Activated CD8-positive, alpha-beta memory T cell treated with anti-CD3 and anti-CD28 coated beads, Interleukin-2, amount 10 ng/mL, durations not matched to agents 7 days and 5 days (primary cell): ENCODE results near the gene FHAD1. TPM values are rescaled to one million over a fixed set of nuclear protein-coding genes. Genes with fewer than 3 reads are reported as not detected.

Experiments
- ATAC-seq: fragments of 150-1000 bp; cut with Tn5 transposase; one replicate; pipeline ENCODE4 v1.10.0; 2021; ENCODE audit warnings: moderate library complexity
- CTCF ChIA-PET: fragments of 350-600 bp; sonication (Branson Sonifier 250); formaldehyde crosslinking; loops from one replicate; lab custom pipeline; 2021; ENCODE audit warnings: antibody characterized with exemption; lab: Charles Lee
- DNase-seq: peaks from one replicate; pipeline ENCODE4 v3.0.0-alpha.2; 2020
- H3K27ac Mint-ChIP-seq: one replicate; pipeline ENCODE4 v1.8.0; 2021; ENCODE audit warnings: mild to moderate bottlenecking, mixed read lengths
- H3K27me3 Mint-ChIP-seq: one replicate; pipeline ENCODE4 v1.8.0; 2021; ENCODE audit warnings: mixed read lengths
- H3K36me3 Mint-ChIP-seq: one replicate; pipeline ENCODE4 v1.8.0; 2021; ENCODE audit warnings: mild to moderate bottlenecking, mixed read lengths
- H3K4me1 Mint-ChIP-seq: one replicate; pipeline ENCODE4 v1.8.0; 2021; ENCODE audit warnings: mixed read lengths
- H3K4me3 Mint-ChIP-seq: one replicate; pipeline ENCODE4 v1.8.0; 2021; ENCODE audit warnings: mild to moderate bottlenecking, moderate library complexity, mixed read lengths
- H3K9me3 Mint-ChIP-seq: one replicate; pipeline ENCODE4 v1.8.0; 2022; ENCODE audit warnings: low read depth, mixed read lengths
- total RNA-seq, 2 experiments: library from RNA; stranded (reverse); gene quantifications; one replicate each; pipeline ENCODE4 v1.2.3, GENCODE V29; 2021

Gene FHAD1
- total RNA-seq, 2 experiments from 2014 or later, result not detected

DNA sequence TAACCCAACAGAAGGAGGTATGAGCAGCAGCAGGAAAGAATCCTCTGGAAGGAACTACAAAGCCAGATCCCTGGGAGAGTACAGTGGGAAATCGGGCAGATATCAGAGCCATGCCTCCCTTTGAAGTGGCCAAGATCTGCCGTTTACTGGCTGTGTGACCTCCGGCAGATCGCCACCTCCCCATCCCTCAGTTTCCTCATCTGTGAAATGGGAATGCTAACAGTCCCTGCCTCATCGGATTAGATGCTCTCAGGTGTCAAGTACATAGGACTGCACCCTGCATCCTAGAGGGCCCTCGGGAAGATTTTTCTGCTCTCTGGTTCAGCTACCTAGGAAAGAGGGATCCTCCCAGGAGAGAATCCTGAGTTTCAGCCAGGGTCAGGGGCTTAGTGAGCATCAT, 102.1 kb downstream of the FHAD1 start:
- H3K9me3 Mint-ChIP-seq, result no peaks in the 10 kb centered on the region
- no peaks in the 10 kb centered on the region for H3K36me3 Mint-ChIP-seq
- H3K27me3 Mint-ChIP-seq, result no peaks in the 10 kb centered on the region
- no peak for ATAC-seq
- CTCF ChIA-PET, result interaction anchor here (1.5 kb wide), 1 partner anchor 25 kb away, joined by 6 read pairs; no protein-coding TSS in a partner anchor
- H3K4me1 Mint-ChIP-seq, result peaks cover 65% of the 10 kb centered on the region
- no peak overlapping the region for H3K4me3 Mint-ChIP-seq
- no peak overlapping the region for H3K27ac Mint-ChIP-seq
- DNase-seq, result no peak

DNA sequence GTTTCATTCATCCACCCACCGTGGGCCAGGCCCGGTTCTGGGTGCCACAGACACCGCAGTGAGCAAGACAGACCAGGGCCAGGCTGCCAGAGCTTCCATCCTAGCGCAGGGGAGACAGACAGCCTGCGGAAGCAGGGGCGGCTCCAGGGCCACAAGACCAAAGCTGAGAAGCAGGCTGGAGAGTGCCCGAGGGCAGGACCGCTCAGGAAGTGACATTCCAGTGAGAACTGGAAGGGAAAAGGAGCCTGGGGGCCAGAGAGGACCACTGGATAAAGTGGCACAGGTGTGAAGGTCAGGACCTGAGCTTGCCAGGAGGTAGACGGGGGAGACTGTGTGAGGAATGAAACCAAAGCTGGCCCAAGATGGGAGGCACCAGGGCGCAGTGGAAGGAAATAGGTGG, 103.1 kb downstream of the FHAD1 start:
- CTCF ChIA-PET, result interaction anchor here (0.9 to 1.6 kb wide), 3 partner anchors 8 to 81 kb away, joined by 4 to 6 read pairs (median 4); no protein-coding TSS in a partner anchor
- no peaks in the 10 kb centered on the region for H3K9me3 Mint-ChIP-seq
- no peaks in the 10 kb centered on the region for H3K36me3 Mint-ChIP-seq
- peaks cover 65% of the 10 kb centered on the region for H3K4me1 Mint-ChIP-seq
- DNase-seq (no peak), ATAC-seq (no peak)
- peaks cover 1% of the 10 kb centered on the region for H3K27me3 Mint-ChIP-seq
- H3K4me3 Mint-ChIP-seq, result no peak overlapping the region
- peak overlapping the region; percentile 44 for H3K27ac Mint-ChIP-seq

DNA sequence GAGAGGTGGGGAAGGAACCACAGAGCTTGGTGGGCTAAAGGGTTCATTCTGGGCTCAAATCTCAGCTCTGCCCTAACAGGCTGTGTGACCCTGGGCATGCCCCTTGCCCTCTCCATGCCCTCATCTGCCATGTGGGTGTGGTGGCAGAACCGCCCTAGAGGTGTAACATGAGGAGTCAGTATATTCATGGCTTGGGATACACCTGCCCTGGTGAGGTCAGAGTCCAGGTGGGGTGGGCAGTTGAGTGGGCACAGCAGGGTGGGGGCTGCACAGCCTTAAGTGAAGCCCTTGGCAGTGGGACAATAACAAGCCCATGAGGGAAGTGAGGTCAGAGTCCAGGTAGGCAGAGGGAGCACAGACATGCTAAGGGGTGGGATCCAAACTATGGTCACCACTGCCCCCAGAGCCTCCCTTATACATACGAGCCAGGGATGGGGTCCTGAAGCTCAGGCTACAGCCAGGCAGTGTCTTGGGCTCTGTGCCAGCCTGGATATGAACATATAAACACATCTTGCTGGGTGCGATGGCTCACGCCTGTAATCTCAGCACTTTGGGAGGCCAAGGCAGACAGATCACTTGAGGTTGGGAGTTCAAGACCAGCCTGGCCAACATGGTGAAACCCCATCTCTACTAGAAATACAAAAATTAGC, 103.7 kb downstream of the FHAD1 start:
- H3K36me3 Mint-ChIP-seq, result no peaks in the 10 kb centered on the region
- H3K4me3 Mint-ChIP-seq, result no peak overlapping the region
- CTCF ChIA-PET, result interaction anchor here (0.9 to 1.6 kb wide), 3 partner anchors 9 to 80 kb away, joined by 4 to 6 read pairs (median 4); no protein-coding TSS in a partner anchor
- peaks cover 61% of the 10 kb centered on the region for H3K4me1 Mint-ChIP-seq
- no peak for ATAC-seq
- DNase-seq, result no peak
- peaks cover 2% of the 10 kb centered on the region for H3K27me3 Mint-ChIP-seq
- no peak overlapping the region for H3K27ac Mint-ChIP-seq
- no peaks in the 10 kb centered on the region for H3K9me3 Mint-ChIP-seq

DNA sequence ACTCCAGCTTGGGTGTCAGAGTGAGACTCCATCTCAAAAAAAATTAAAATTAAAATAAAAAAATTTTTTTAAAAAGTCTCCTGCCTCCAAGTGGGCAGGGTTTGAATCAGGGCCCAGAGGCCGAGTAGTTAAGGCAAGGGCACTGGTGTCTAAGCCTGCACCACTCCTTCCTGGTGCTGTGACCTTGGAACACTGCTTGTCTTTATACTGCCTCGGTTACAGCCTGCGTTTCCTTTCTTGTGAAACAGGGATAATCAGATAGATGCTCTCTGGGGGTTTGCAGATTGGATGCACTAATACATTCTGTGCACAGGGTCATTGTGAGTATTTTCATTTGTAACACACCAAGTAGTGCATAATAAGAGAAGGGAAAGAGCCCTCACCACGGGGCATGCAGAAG, 104.3 kb downstream of the FHAD1 start:
- Mint-ChIP-seq H3K27me3 (peaks cover 8% of the 10 kb centered on the region), H3K9me3 (no peaks in the 10 kb centered on the region), H3K27ac (no peak overlapping the region), H3K4me3 (no peak overlapping the region), H3K36me3 (no peaks in the 10 kb centered on the region), H3K4me1 (peaks cover 60% of the 10 kb centered on the region)
- CTCF ChIA-PET, result no interaction called here
- DNase-seq (no peak), ATAC-seq (no peak)

DNA sequence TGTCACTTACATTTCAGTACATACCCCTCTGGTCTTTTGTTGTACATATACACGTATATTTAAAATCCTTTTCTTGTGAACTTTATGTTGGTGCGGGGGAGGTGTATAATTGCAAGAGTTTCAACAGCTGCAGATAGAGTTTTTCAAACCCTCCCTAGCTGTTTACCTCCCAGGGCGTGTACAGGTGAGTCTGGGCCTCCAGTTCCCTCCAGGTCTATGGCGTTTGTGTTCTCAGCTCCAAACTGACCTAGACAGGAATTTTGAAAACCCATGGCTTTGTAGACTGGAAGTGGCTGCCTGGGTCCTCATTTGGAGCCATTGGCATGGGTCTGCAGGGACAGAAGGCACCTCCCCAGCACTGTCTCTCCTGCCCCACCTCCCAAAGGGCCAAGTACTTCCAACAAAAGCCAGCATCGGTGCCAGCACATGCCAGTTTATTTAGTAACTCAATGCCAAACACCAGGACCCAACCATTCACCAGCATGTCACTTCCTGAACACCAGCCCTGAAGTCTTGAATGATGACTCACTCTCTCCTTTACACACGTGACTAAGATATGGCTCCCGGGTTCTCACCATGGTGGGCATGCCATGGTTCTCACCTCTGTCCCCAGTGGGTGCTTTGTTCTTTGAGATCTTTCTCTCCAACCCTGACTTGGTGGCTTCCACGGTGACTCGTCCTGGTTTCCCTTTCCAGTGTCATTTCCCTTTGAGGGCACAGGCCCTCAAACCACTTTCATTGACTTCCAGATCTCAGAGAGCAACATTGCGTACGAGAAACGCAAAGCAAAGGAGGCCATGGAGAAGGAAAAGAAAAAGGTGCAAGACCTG, 105.3 kb downstream of the FHAD1 start:
- DNase-seq, result peak; percentile 69
- H3K4me1 Mint-ChIP-seq, result peaks cover 52% of the 10 kb centered on the region
- CTCF ChIA-PET, result no interaction called here
- peak overlapping the region; percentile 79 for H3K27ac Mint-ChIP-seq
- no peaks in the 10 kb centered on the region for H3K9me3 Mint-ChIP-seq
- peak; percentile 87 for ATAC-seq
- H3K27me3 Mint-ChIP-seq, result peaks cover 11% of the 10 kb centered on the region
- H3K36me3 Mint-ChIP-seq, result no peaks in the 10 kb centered on the region
- H3K4me3 Mint-ChIP-seq, result no peak overlapping the region

DNA sequence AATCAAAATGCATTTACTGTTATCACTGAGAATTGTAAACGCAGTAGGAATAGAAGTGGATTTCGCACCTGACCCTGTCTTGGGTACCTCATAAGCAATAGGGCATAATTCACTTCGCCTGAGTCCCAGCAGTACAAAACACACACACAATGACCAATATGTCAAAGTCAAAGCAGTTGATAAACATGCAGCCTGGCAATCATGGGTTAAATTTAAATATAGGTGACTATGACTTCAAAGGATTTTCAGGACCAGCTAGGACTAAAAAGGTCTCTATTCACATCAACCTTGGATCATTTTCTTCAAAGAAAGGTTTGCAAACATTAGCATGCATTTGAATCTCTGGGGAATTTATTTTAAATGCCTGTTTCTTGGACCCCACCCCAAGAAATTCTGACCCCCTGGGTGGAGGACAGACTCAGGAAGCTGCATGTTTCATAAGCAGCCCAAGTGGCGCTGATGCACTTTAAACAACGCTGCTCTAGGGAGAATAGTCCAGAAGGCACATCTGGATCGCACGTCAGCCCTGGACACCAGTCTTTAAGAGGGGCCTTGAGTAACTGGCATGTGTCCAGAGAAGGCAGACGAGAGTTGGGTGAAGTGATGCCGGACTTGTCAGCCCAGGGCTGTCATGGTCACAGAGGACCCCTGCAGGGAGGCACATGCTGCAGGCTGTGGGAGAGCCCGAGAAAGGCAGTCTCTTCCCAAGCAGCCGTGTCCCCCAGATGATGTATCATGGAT, 107.0 kb downstream of the FHAD1 start:
- DNase-seq, result no peak
- H3K27ac Mint-ChIP-seq, result no peak overlapping the region
- CTCF ChIA-PET, result interaction anchor here (1.3 kb wide), 1 partner anchor 31 kb away, joined by 4 read pairs; no protein-coding TSS in a partner anchor
- peaks cover 17% of the 10 kb centered on the region for H3K27me3 Mint-ChIP-seq
- ATAC-seq, result no peak
- no peak overlapping the region for H3K4me3 Mint-ChIP-seq
- H3K9me3 Mint-ChIP-seq, result no peaks in the 10 kb centered on the region
- no peaks in the 10 kb centered on the region for H3K36me3 Mint-ChIP-seq
- H3K4me1 Mint-ChIP-seq, result peaks cover 37% of the 10 kb centered on the region

DNA sequence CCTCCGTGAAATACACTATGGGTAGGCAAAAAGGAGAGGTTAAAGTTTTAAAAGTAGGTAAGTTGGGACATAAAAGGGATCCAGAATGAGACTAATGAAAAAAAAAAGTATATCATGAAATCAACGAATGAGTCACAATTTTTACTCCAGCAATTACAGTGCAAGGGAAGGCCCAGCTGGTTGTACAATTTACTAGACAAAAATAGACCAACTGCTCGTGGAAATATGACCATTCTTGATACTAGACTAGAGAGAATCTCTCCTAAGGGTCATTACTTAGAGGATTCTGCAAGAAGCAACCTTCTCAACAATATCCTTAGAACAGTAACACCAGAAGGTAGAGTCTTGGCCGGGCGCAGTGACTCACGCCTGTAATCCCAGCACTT, 107.5 kb downstream of the FHAD1 start:
- Mint-ChIP-seq H3K4me3 (no peak overlapping the region), H3K27ac (no peak overlapping the region), H3K4me1 (peaks cover 36% of the 10 kb centered on the region), H3K27me3 (peaks cover 17% of the 10 kb centered on the region), H3K36me3 (no peaks in the 10 kb centered on the region), H3K9me3 (no peaks in the 10 kb centered on the region)
- ATAC-seq (no peak), DNase-seq (no peak)
- CTCF ChIA-PET, result interaction anchor here (1.3 kb wide), 1 partner anchor 31 kb away, joined by 4 read pairs; no protein-coding TSS in a partner anchor

- Mint-ChIP-seq H3K27me3 (peaks cover 17% of the 10 kb centered on the region), H3K4me1 (peaks cover 35% of the 10 kb centered on the region), H3K4me3 (no peak overlapping the region), H3K36me3 (no peaks in the 10 kb centered on the region), H3K9me3 (no peaks in the 10 kb centered on the region), H3K27ac (no peak overlapping the region)
- ATAC-seq, result no peak
- CTCF ChIA-PET, result no interaction called here
- no peak for DNase-seq
Observed at GRCh38 chr1:15355968-15356625, 109.1 kb downstream of the FHAD1 start.

DNA sequence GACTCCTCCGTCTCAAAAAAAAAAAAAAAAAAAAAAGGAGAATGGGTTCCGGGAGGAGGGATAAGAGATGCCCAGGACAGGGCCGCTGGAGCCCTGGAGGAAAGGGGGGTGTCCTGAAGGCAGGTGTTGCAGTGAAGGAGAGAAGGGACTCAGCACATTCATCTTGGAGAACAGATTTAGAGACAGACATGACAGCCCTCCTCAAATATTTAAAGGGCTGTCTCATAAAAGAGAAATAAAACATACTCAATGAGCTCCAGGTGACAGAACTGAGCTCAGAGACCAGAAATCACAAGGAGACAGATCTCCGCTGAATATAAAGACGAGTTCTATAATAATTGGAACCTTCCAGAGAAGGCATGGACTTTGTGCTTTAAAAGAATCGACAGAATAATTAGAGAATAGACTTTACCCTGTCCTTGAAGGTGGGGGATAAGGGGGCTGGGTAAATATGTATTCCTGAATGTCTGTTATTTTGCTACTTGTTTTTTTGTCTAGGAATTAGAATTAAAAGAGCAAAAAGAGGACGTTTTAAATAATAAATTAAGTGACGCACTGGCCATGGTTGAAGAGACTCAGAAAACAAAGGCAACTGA, 110.7 kb downstream of the FHAD1 start:
- Mint-ChIP-seq H3K9me3 (no peaks in the 10 kb centered on the region), H3K36me3 (no peaks in the 10 kb centered on the region), H3K4me3 (no peak overlapping the region), H3K27ac (no peak overlapping the region), H3K27me3 (peaks cover 17% of the 10 kb centered on the region), H3K4me1 (peaks cover 22% of the 10 kb centered on the region)
- CTCF ChIA-PET, result no interaction called here
- DNase-seq (no peak), ATAC-seq (no peak)

DNA sequence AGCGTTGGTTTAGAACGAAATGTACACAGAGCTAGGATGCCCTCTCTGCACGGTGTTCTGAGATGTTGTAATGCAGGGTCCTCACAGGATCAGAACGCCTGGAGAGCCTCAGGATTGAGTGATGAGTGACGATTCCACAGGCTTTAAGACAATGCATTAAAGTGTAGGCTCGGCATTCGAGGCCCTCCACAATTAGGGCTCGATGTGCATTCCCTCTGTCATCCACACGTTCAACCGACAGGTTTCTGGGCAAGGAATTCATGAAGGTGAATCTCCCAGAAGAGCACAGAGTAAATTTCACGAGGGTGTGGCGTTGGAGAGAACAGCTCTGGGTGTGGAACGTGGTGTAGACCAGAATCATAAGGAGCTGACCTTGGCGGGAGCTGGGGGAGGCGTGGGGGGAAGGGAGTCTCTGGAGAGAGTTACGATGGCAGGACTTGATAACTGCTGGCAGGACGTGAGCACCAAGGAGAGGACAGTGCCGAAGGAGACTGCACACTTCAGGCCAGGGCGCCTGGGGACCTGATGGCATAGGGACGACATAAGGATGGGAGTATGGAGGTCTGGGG, 111.6 kb downstream of the FHAD1 start:
- peaks cover 17% of the 10 kb centered on the region for H3K27me3 Mint-ChIP-seq
- DNase-seq (no peak), ATAC-seq (no peak)
- no peaks in the 10 kb centered on the region for H3K36me3 Mint-ChIP-seq
- H3K9me3 Mint-ChIP-seq, result no peaks in the 10 kb centered on the region
- H3K4me1 Mint-ChIP-seq, result peaks cover 18% of the 10 kb centered on the region
- CTCF ChIA-PET, result no interaction called here
- H3K4me3 Mint-ChIP-seq, result no peak overlapping the region
- H3K27ac Mint-ChIP-seq, result no peak overlapping the region

- Mint-ChIP-seq H3K27me3 (peaks cover 20% of the 10 kb centered on the region), H3K9me3 (no peaks in the 10 kb centered on the region), H3K4me3 (no peak overlapping the region), H3K36me3 (no peaks in the 10 kb centered on the region), H3K27ac (no peak overlapping the region), H3K4me1 (peaks cover 8% of the 10 kb centered on the region)
- ATAC-seq, result no peak
- DNase-seq, result no peak
- CTCF ChIA-PET, result interaction anchor here (1.4 kb wide), 1 partner anchor 37 kb away, joined by 4 read pairs; no protein-coding TSS in a partner anchor
Observed at GRCh38 chr1:15360700-15361099, 113.7 kb downstream of the FHAD1 start.

GRCh38 chr1:15362096-15362736, 115.2 kb downstream of the FHAD1 start:
- H3K4me1 Mint-ChIP-seq, result no peaks in the 10 kb centered on the region
- ATAC-seq (no peak), DNase-seq (no peak)
- CTCF ChIA-PET, result interaction anchor here (1.4 kb wide), 1 partner anchor 39 kb away, joined by 4 read pairs; no protein-coding TSS in a partner anchor
- H3K36me3 Mint-ChIP-seq, result no peaks in the 10 kb centered on the region
- peaks cover 15% of the 10 kb centered on the region for H3K27me3 Mint-ChIP-seq
- no peak overlapping the region for H3K27ac Mint-ChIP-seq
- no peaks in the 10 kb centered on the region for H3K9me3 Mint-ChIP-seq
- no peak overlapping the region for H3K4me3 Mint-ChIP-seq
